ENCODE results near the gene GAB3.
"Not testable (repeated sequence)": the region's sequence is repeated elsewhere in the genome, so short reads cannot be mapped to it uniquely, and the experiment has no call there.

GAB3 gene

DNA sequence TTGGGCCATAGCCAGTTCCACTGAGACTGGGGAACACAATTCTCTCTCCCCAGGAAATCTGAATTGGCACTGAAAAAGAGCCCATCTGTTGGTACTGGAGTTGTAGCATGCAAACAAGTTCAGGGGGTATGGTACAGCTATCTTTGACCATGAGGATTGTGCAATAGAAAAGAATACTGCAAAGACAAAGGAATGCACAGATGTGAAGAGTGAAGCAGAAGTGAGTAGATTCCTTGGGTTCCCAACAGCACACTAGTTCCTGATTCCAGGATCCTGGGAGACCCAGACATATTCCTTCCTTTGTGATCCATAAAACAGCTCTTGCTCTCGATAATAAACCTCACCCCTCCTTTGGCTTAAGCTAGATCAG is 54.2 kb downstream of the GAB3 start:
- Histone ChIP-seq H2AFZ (ENCODE audit: low read depth, low read length, severe bottlenecking) (no peak overlapping the region), H3K27ac (ENCODE audit: low read depth, low read length) (no peak overlapping the region), H4K20me1 (ENCODE audit: low read depth, low read length) (no peaks in the 10 kb centered on the region), H3F3A (ENCODE audit: insufficient read depth) (no peaks in the 10 kb centered on the region), H3K9ac (ENCODE audit: low read length) (no peak overlapping the region), H3K9me3 (ENCODE audit: insufficient read depth, low read length) (no peaks in the 10 kb centered on the region), H3K79me2 (ENCODE audit: insufficient read depth, low read length) (no peaks in the 10 kb centered on the region), H3K36me3 (ENCODE audit: low read length) (no peaks in the 10 kb centered on the region), H3K4me2 (ENCODE audit: low read depth, low read length, poor library complexity, severe bottlenecking) (no peak overlapping the region), H3K27me3 (ENCODE audit: low read length) (no peaks in the 10 kb centered on the region), H3K4me3 (ENCODE audit: insufficient read depth, low read length, poor library complexity, severe bottlenecking) (no peak overlapping the region), H3K9me2 (replicated peaks; ENCODE audit: insufficient read depth, low read length) (no peaks in the 10 kb centered on the region)
- TF ChIP-seq EZH2phosphoT487 (conservative IDR thresholded peaks at IDR 0.05; ENCODE audit: low read length), result no peak
- TF ChIP-seq, protein P1, sequence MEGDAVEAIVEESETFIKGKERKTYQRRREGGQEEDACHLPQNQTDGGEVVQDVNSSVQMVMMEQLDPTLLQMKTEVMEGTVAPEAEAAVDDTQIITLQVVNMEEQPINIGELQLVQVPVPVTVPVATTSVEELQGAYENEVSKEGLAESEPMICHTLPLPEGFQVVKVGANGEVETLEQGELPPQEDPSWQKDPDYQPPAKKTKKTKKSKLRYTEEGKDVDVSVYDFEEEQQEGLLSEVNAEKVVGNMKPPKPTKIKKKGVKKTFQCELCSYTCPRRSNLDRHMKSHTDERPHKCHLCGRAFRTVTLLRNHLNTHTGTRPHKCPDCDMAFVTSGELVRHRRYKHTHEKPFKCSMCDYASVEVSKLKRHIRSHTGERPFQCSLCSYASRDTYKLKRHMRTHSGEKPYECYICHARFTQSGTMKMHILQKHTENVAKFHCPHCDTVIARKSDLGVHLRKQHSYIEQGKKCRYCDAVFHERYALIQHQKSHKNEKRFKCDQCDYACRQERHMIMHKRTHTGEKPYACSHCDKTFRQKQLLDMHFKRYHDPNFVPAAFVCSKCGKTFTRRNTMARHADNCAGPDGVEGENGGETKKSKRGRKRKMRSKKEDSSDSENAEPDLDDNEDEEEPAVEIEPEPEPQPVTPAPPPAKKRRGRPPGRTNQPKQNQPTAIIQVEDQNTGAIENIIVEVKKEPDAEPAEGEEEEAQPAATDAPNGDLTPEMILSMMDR (IDR thresholded peaks at IDR 0.05; ENCODE audit: insufficient read depth, low read length, poor library complexity, severe bottlenecking), result no peak

DNA sequence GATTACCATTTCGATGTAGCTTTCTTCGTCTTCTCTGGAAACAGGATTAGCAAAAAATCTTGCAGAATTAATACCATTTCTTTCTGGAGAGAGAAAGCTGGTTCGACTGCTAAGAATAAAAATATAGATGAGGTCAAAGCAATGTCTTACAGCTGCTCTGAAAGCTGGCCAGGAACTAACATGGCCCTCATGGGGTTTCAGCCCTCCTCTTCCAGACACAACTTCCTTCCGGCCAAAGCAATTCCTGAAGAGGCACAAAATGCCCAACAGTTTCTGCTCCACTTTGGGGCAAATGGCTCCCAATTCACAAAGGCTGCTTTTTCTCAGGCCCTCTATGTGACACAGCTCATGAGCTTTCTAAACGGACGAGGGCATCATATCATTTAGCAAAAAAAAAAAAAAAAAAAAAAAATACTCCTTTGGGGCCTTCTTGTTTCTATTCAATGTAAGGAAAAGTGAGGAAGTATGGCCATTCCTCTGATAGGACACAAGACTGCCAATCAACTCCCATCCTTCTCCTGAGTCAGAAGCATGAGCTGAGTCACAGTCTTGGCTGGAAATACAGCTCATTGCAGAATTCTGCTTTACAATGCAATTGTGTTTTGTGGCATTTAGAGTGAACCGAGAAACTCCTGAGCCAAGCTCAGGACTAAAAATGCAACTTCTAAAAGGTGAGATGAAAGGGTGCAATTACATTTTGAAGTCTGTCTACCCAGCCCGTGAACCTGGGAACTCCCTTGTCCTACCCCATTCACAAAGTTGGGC is 54.8 kb downstream of the GAB3 start:
- no peaks in the 10 kb centered on the region for H3K79me2 ChIP-seq (ENCODE audit: insufficient read depth, low read length)
- no peaks in the 10 kb centered on the region for H3K27me3 ChIP-seq (ENCODE audit: low read length)
- no peaks in the 10 kb centered on the region for H3K9me3 ChIP-seq (ENCODE audit: insufficient read depth, low read length)
- H2AFZ ChIP-seq (ENCODE audit: low read depth, low read length, severe bottlenecking), result no peak overlapping the region
- H4K20me1 ChIP-seq (ENCODE audit: low read depth, low read length), result no peaks in the 10 kb centered on the region
- no peak overlapping the region for H3K27ac ChIP-seq (ENCODE audit: low read depth, low read length)
- TF ChIP-seq, protein P1 (IDR thresholded peaks at IDR 0.05; ENCODE audit: insufficient read depth, low read length, poor library complexity, severe bottlenecking), result no peak
- no peak for TF ChIP-seq EZH2phosphoT487 (conservative IDR thresholded peaks at IDR 0.05; ENCODE audit: low read length)
- H3K9ac ChIP-seq (ENCODE audit: low read length), result no peak overlapping the region
- no peaks in the 10 kb centered on the region for H3K36me3 ChIP-seq (ENCODE audit: low read length)
- no peaks in the 10 kb centered on the region for H3F3A ChIP-seq (ENCODE audit: insufficient read depth)
- H3K4me2 ChIP-seq (ENCODE audit: low read depth, low read length, poor library complexity, severe bottlenecking), result no peak overlapping the region
- H3K9me2 ChIP-seq (replicated peaks; ENCODE audit: insufficient read depth, low read length), result no peaks in the 10 kb centered on the region
- no peak overlapping the region for H3K4me3 ChIP-seq (ENCODE audit: insufficient read depth, low read length, poor library complexity, severe bottlenecking)

DNA sequence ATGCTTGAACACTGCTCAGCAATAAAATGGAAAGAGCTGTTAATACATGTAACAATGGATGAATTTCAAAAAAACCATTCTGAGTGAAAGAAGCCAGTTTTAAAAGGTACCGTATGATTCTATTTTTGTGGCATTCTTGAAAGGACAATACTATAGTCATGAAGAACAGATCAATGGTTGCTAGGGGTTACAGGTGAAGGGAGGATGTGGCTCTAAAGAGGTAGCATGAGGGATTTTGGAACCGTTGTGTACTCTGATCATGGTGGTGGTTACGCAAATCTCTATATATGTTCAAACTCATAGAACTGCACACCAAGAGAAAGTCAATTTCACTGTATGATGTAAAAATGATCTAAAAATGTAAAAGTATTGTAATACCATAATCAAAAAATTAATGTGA is 57.5 kb downstream of the GAB3 start:
- TF ChIP-seq, protein P1 (IDR thresholded peaks at IDR 0.05; ENCODE audit: insufficient read depth, low read length, poor library complexity, severe bottlenecking), result no peak
- TF ChIP-seq EZH2phosphoT487 (conservative IDR thresholded peaks at IDR 0.05; ENCODE audit: low read length), result no peak
- Histone ChIP-seq H4K20me1 (ENCODE audit: low read depth, low read length) (no peaks in the 10 kb centered on the region), H3K4me2 (ENCODE audit: low read depth, low read length, poor library complexity, severe bottlenecking) (no peak overlapping the region), H3F3A (ENCODE audit: insufficient read depth) (no peaks in the 10 kb centered on the region), H3K9me3 (ENCODE audit: insufficient read depth, low read length) (no peaks in the 10 kb centered on the region), H2AFZ (ENCODE audit: low read depth, low read length, severe bottlenecking) (no peak overlapping the region), H3K9ac (ENCODE audit: low read length) (no peak overlapping the region), H3K79me2 (ENCODE audit: insufficient read depth, low read length) (no peaks in the 10 kb centered on the region), H3K27me3 (ENCODE audit: low read length) (no peaks in the 10 kb centered on the region), H3K4me3 (ENCODE audit: insufficient read depth, low read length, poor library complexity, severe bottlenecking) (no peak overlapping the region), H3K36me3 (ENCODE audit: low read length) (no peaks in the 10 kb centered on the region), H3K27ac (ENCODE audit: low read depth, low read length) (no peak overlapping the region), H3K9me2 (replicated peaks; ENCODE audit: insufficient read depth, low read length) (no peaks in the 10 kb centered on the region)

DNA sequence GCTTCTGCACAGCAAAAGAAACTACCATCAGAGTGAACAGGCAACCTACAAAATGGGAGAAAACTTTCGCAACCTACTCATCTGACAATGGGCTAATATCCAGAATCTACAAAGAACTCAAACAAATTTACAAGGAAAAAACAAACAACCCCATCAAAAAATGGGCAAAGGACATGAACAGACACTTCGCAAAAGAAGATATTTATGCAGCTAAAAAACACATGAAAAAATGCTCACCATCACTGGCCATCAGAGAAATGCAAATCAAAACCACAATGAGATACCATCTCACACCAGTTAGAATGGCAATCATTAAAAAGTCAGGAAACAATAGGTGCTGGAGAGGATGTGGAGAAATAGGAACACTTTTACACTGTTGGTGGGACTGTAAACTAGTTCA is 60.4 kb downstream of the GAB3 start:
- not testable (repeated sequence) for H3K4me2 ChIP-seq (ENCODE audit: low read depth, low read length, poor library complexity, severe bottlenecking); H4K20me1 ChIP-seq (ENCODE audit: low read depth, low read length); H3K9me2 ChIP-seq (replicated peaks; ENCODE audit: insufficient read depth, low read length); H2AFZ ChIP-seq (ENCODE audit: low read depth, low read length, severe bottlenecking); H3K27ac ChIP-seq (ENCODE audit: low read depth, low read length); H3K79me2 ChIP-seq (ENCODE audit: insufficient read depth, low read length); H3F3A ChIP-seq (ENCODE audit: insufficient read depth); H3K9me3 ChIP-seq (ENCODE audit: insufficient read depth, low read length); H3K36me3 ChIP-seq (ENCODE audit: low read length); H3K4me3 ChIP-seq (ENCODE audit: insufficient read depth, low read length, poor library complexity, severe bottlenecking); H3K27me3 ChIP-seq (ENCODE audit: low read length); H3K9ac ChIP-seq (ENCODE audit: low read length)

DNA sequence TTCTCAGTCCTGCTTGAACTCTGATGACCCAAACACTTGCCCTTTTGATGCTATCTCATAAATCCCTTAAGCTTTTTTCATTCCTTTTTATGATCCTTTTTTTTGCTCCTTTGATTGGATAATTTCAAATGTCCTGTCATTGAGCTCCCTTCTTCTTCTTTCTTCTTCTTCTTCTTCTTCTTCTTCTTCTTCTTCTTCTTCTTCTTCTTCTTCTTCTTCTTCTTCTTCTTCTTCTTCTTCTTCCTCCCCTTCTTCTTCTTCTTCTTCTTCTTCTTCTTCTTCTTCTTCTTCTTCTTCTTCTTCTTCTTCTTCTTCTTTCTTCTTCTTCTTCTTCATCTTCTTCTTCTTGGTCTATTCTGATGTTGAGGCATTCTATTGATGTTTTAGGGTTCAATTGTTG is 78.8 kb downstream of the GAB3 start:
- not testable (repeated sequence) for H3K4me2 ChIP-seq (ENCODE audit: low read depth, low read length, poor library complexity, severe bottlenecking); H3K79me2 ChIP-seq (ENCODE audit: insufficient read depth, low read length); H3K9ac ChIP-seq (ENCODE audit: low read length); H3F3A ChIP-seq (ENCODE audit: insufficient read depth); H3K27ac ChIP-seq (ENCODE audit: low read depth, low read length); H3K9me2 ChIP-seq (replicated peaks; ENCODE audit: insufficient read depth, low read length); H3K27me3 ChIP-seq (ENCODE audit: low read length); H2AFZ ChIP-seq (ENCODE audit: low read depth, low read length, severe bottlenecking); H3K36me3 ChIP-seq (ENCODE audit: low read length); H3K4me3 ChIP-seq (ENCODE audit: insufficient read depth, low read length, poor library complexity, severe bottlenecking); H3K9me3 ChIP-seq (ENCODE audit: insufficient read depth, low read length); H4K20me1 ChIP-seq (ENCODE audit: low read depth, low read length)

DNA sequence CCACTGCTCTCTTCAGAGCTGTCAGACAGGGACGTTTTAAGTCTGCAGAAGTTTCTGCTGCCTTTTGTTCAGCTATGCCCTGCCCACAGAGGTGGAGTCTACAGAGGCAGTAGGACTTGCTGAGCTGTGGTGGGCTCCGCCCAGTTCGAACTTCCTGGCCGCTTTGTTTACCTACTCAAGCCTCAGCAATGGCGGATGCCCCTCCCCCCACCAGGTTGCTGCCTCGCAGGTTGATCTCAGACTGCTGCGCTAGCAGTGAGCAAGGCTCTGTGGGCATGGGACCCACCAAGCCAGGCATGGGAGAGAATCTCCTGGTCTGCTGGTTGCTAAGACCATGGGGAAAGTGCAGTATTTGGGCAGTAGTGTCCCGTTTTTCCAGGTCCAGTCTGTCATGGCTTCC is 80.0 kb downstream of the GAB3 start:
- H3K9me3 ChIP-seq (ENCODE audit: insufficient read depth, low read length); H4K20me1 ChIP-seq (ENCODE audit: low read depth, low read length): not testable (repeated sequence)

More for the DNA sequence above, 80.0 kb downstream of the GAB3 start:
- H3K27me3 ChIP-seq (ENCODE audit: low read length); H3K27ac ChIP-seq (ENCODE audit: low read depth, low read length); H3K4me3 ChIP-seq (ENCODE audit: insufficient read depth, low read length, poor library complexity, severe bottlenecking); H2AFZ ChIP-seq (ENCODE audit: low read depth, low read length, severe bottlenecking); H3K9ac ChIP-seq (ENCODE audit: low read length); H3K36me3 ChIP-seq (ENCODE audit: low read length); H3K4me2 ChIP-seq (ENCODE audit: low read depth, low read length, poor library complexity, severe bottlenecking); H3K79me2 ChIP-seq (ENCODE audit: insufficient read depth, low read length); H3K9me2 ChIP-seq (replicated peaks; ENCODE audit: insufficient read depth, low read length); H3F3A ChIP-seq (ENCODE audit: insufficient read depth): not testable (repeated sequence)

Data from SU-DHL-6 (cell line).